Measurements from ENCODE around the gene ZEB2. TPM values are rescaled to one million over a fixed set of nuclear protein-coding genes. Genes with fewer than 3 reads are reported as not detected.
A peak's percentile ranks its signal among the peaks of the same experiment; 100 is the strongest.

Gene ZEB2
- total and polyA plus RNA-seq, 2 of the 8 experiments (the other 6 are each of a cell fraction or from before 2014, with no cell fraction given), result 0.38 TPM; not detected in 1

DNA sequence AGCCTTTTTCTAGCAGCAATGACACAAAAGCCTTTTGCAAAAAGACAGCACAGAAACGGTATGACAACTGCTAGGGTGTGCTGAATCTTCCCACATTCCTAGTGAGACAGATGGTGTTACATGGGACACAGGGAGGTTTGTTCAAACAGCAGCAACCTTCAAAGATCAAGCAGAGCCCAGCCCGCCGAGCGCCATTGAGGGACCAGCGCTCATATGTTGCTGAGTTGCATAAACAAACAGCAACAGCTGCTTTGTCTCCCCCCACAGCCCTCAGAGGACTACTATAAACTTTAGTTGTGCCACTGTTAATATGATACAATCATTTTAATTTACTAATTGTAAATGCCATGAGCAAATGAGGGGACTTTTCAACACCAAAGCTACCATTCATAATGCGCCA is 117.7 kb downstream of the ZEB2 start:
- DNase-seq (ENCODE audit: low read depth in 1 of 2, low spot score in 2 of 2) (no peak), FAIRE-seq (no peak)
- Histone ChIP-seq H3K23ac (ENCODE audit: insufficient read length) (no peak overlapping the region), H2BK20ac (ENCODE audit: low read length) (no peak overlapping the region), H4K5ac (ENCODE audit: insufficient read length, low read depth, low read length) (no peak overlapping the region), H3K14ac (ENCODE audit: insufficient read length) (no peak overlapping the region), H3K27me3 (replicated peaks in 1 of 4; ENCODE audit: control insufficient read depth in 3 of 4, extremely low read depth in 1 of 4, insufficient read depth in 3 of 4, low read length in 3 of 4) (no peaks in the 10 kb centered on the region), H2AK5ac (ENCODE audit: low read depth, low read length) (no peak overlapping the region), H3K4me3 (ENCODE audit: extremely low read depth in 1 of 4, insufficient read depth in 2 of 4, low read depth in 3 of 4, low read length in 4 of 4) (no peak overlapping the region), H2BK12ac (ENCODE audit: low read depth, low read length) (no peak overlapping the region), H3K27ac (ENCODE audit: low read depth, low read length) (no peak overlapping the region), H3K23me2 (ENCODE audit: low read depth, low read length) (peaks cover 2% of the 10 kb centered on the region; the same call in 1 of the 2 replicates), H3K79me2 (ENCODE audit: control insufficient read depth in 1 of 2, insufficient read depth in 2 of 2, low read length in 2 of 2) (no peaks in the 10 kb centered on the region), H3K4ac (replicated peaks; ENCODE audit: insufficient read length, low read depth, low read length) (no peak overlapping the region), H3K79me1 (ENCODE audit: low read depth, low read length) (no peaks in the 10 kb centered on the region), H4K8ac (ENCODE audit: extremely low read depth, insufficient read depth, low read length) (no peak overlapping the region), H4K91ac (replicated peaks; ENCODE audit: insufficient read length, low read length) (no peak overlapping the region), H3K56ac (replicated peaks; ENCODE audit: insufficient read length, low read depth, low read length) (no peak overlapping the region), H3K4me1 (replicated peaks in 1 of 4; ENCODE audit: control insufficient read depth in 3 of 4, insufficient read depth in 4 of 4, low read length in 3 of 4) (peaks cover 0 to 4% (median 1%) of the 10 kb centered on the region in 4 experiments; a peak in 3 of 7 replicates), H3K36me3 (ENCODE audit: control insufficient read depth in 2 of 4, insufficient read depth in 4 of 4, low read length in 3 of 4) (no peaks in the 10 kb centered on the region), H3K9ac (replicated peaks in 1 of 4; ENCODE audit: extremely low read depth in 1 of 4, low read depth in 3 of 4, low read length in 3 of 4) (no peak overlapping the region), H2AFZ (ENCODE audit: low read length) (peak overlapping the region; percentile 92), H2BK5ac (ENCODE audit: low read depth, low read length) (no peak overlapping the region), H3K18ac (ENCODE audit: extremely low read depth, low read length) (no peak overlapping the region), H4K20me1 (replicated peaks in 1 of 2; ENCODE audit: control insufficient read depth in 1 of 2, insufficient read depth in 2 of 2, low read length in 2 of 2) (no peaks in the 10 kb centered on the region), H3K4me2 (ENCODE audit: insufficient read depth in 1 of 2, low read depth in 2 of 2, low read length in 2 of 2) (no peak overlapping the region), H2BK120ac (replicated peaks; ENCODE audit: low read depth, low read length) (no peak overlapping the region), H2BK15ac (ENCODE audit: low read length) (no peak overlapping the region), H3K9me3 (ENCODE audit: insufficient read depth in 2 of 2, low read depth in 1 of 2, low read length in 1 of 2) (no peaks in the 10 kb centered on the region)
- TF ChIP-seq POLR2A (IDR thresholded peaks at IDR 0.05; ENCODE audit: control extremely low read depth in 1 of 2, low read depth in 2 of 2, low read length in 2 of 2) (no peak), CREB1 (IDR thresholded peaks at IDR 0.05) (no peak), YY1 (IDR thresholded peaks at IDR 0.05; ENCODE audit: low read depth, low read length) (no peak), SP4 (IDR thresholded peaks at IDR 0.05; ENCODE audit: low read length) (no peak), POU5F1 (IDR thresholded peaks at IDR 0.05; ENCODE audit: low read depth, low read length) (no peak)
- TF ChIP-seq, protein P1, sequence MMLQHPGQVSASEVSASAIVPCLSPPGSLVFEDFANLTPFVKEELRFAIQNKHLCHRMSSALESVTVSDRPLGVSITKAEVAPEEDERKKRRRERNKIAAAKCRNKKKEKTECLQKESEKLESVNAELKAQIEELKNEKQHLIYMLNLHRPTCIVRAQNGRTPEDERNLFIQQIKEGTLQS (IDR thresholded peaks at IDR 0.05; ENCODE audit: insufficient read depth, low read depth, low read length), result no peak
- CTCF ChIA-PET (ENCODE audit: partially characterized antibody), result interaction anchor here (0.6 kb wide), 1 partner anchor 508 kb away, joined by 3 read pairs; no protein-coding TSS in a partner anchor
- 75% methylated on average over 6 of the region's 6 CpGs; no CpG with 5 or more reads in 1 of the 2 experiments for WGBS, 2 experiments (ENCODE audit: extremely low coverage in 1 of 2, insufficient coverage in 1 of 2, insufficient read length in 1 of 2, insufficient replicate concordance in 2 of 2, low coverage in 1 of 2, low lambda C conversion rate in 2 of 2, missing lambda C conversion rate in 1 of 2)
- POLR2A ChIA-PET (ENCODE audit: partially characterized antibody), result interaction anchor here (0.7 kb wide), 1 partner anchor 153 kb away, joined by 3 read pairs; no protein-coding TSS in a partner anchor
